GM12892 (cell line): ENCODE results near the gene INPP5A.

Source experiments
- POLR2A ChIP-seq: IDR thresholded peaks from 2 replicates; pipeline ENCODE4 v1.6.1; 2011; ENCODE audit warnings: low read depth, low read length, control low read depth
- POLR2AphosphoS5 ChIP-seq: IDR thresholded peaks from 2 replicates; pipeline ENCODE4 v1.6.1; 2011; ENCODE audit warnings: low read depth, low read length, control low read depth
- TAF1 ChIP-seq: IDR thresholded peaks from 2 replicates; pipeline ENCODE4 v1.6.1; 2011; ENCODE audit warnings: low read depth, mild to moderate bottlenecking, control low read depth, low read length, borderline replicate concordance

GRCh38 chr10:132764108-132764507 lies 226.5 kb downstream of the INPP5A start:
- no peak for TF ChIP-seq POLR2AphosphoS5
- no peak for TF ChIP-seq TAF1
- TF ChIP-seq POLR2A = no peak
